Measurements from ENCODE around the gene SLC6A11.

The SLC6A11 gene

DNA sequence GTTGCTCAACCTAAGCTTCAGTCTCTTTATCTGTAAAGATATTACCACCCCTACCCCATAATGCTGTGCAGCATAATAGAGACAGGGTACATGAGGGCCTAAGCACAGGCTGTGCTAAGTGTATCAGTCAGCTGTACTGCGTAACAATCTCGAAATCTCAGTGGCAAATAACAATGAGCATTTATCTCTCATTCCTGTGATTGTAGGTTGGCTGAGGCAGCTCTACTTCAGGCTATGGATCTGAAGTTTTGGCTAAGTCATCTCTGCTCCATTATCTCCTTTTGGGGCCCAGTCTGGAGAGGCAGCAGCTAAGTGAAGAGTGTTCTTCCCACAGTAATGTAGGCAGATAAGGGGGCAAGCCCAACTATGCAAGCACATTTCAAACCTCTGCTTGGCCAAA, 7.1 kb upstream of the SLC6A11 start:
- Mint-ChIP-seq H3K9me3 (no peaks in the 10 kb centered on the region), H3K36me3 (ENCODE audit: insufficient read depth) (no peaks in the 10 kb centered on the region), H3K4me3 (no peak overlapping the region), H3K4me1 (ENCODE audit: low read depth in 2 of 2) (no peaks in the 10 kb centered on the region), H3K27ac (no peak overlapping the region), H3K27me3 (peaks cover 48 to 85% of the 10 kb centered on the region in 2 donors)
- no peak for ATAC-seq (replicated peaks)
- DNase-seq = no peak

- Mint-ChIP-seq H3K36me3 (ENCODE audit: insufficient read depth) (no peaks in the 10 kb centered on the region), H3K9me3 (no peaks in the 10 kb centered on the region), H3K4me3 (no peak overlapping the region), H3K27me3 (peaks cover 60 to 94% of the 10 kb centered on the region in 2 donors), H3K4me1 (ENCODE audit: low read depth in 2 of 2) (no peaks in the 10 kb centered on the region), H3K27ac (no peak overlapping the region)
- no peak for ATAC-seq (replicated peaks)
- DNase-seq = no peak
Measured at GRCh38 chr3:10810376-10810775, 5.7 kb upstream of the SLC6A11 start.

DNA sequence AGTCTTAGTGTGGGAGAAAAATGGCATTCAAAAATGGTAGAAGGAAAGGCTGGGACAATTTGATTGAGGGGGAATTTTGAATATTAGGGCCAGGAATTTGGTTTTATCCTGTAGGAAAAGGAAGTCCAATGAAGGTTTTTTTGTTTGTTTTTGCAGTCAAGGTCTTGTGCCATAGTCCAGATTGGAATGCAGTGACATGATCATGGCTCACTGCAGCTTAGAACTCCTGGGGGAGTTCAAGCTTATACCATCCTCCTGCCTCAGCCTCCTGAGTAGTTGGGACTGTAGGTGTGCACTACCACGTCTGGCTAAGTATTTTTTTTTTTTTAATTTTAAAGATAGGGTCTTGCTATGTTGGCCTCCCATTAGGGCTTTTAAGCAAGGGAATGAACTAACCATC, 2.6 kb upstream of the SLC6A11 start:
- no peaks in the 10 kb centered on the region for H3K9me3 Mint-ChIP-seq
- ATAC-seq (replicated peaks) (no peak), DNase-seq (no peak)
- no peak overlapping the region for H3K27ac Mint-ChIP-seq
- H3K4me1 Mint-ChIP-seq (ENCODE audit: low read depth in 2 of 2) = no peaks in the 10 kb centered on the region
- no peak overlapping the region for H3K4me3 Mint-ChIP-seq
- peaks cover 45 to 72% of the 10 kb centered on the region in 2 donors for H3K27me3 Mint-ChIP-seq
- no peaks in the 10 kb centered on the region for H3K36me3 Mint-ChIP-seq (ENCODE audit: insufficient read depth)

DNA sequence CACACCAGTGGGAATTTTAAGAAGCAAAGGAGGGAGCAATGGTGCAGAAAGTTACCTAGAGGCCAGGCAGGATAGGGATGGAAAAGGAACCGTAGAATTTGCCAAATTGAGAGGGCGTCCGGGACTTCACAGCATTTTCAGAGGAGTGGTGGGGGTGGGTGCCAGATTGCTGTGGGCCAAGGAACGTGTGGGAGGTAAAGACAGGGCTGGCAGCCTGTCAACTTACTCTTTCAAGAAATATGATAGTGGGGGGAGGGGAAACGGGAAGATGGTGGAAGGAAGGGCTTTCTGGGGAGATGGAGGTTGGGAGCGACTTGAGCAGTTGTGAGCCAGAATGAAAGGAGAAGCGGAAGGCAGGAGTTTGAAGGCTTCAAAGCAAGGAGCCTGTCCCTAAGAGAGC, 1.4 kb upstream of the SLC6A11 start:
- ATAC-seq (replicated peaks) = no peak
- no peaks in the 10 kb centered on the region for H3K36me3 Mint-ChIP-seq (ENCODE audit: insufficient read depth)
- H3K27me3 Mint-ChIP-seq = peaks cover 37 to 72% of the 10 kb centered on the region in 2 donors
- no peak overlapping the region for H3K4me3 Mint-ChIP-seq
- no peaks in the 10 kb centered on the region for H3K4me1 Mint-ChIP-seq (ENCODE audit: low read depth in 2 of 2)
- DNase-seq = no peak
- H3K9me3 Mint-ChIP-seq = no peaks in the 10 kb centered on the region
- H3K27ac Mint-ChIP-seq = no peak overlapping the region

DNA sequence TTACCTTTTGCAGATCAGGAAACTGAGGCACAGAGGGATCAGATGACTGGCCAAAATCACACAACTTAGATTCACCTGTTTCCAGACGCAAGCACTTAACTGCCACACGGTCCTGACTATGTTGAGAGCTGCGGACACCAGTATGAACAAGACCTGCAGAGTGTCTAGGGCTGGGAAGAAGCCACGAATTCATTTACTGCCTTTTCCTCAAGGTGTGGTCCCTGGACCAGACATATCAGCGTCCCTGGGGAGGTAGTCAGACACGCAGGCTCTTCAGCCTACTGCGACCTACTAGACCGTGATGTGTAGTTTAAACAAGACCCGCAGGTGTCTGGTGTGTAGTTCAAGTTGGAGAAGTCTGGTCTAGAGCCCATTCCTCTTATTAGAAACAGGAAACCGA, 541 bp upstream of the SLC6A11 start:
- DNase-seq = no peak
- H3K36me3 Mint-ChIP-seq (ENCODE audit: insufficient read depth) = no peaks in the 10 kb centered on the region
- no peak for ATAC-seq (replicated peaks)
- no peaks in the 10 kb centered on the region for H3K4me1 Mint-ChIP-seq (ENCODE audit: low read depth in 2 of 2)
- H3K9me3 Mint-ChIP-seq = no peaks in the 10 kb centered on the region
- peaks cover 29 to 71% of the 10 kb centered on the region in 2 donors for H3K27me3 Mint-ChIP-seq
- H3K27ac Mint-ChIP-seq = no peak overlapping the region
- H3K4me3 Mint-ChIP-seq = no peak overlapping the region

DNA sequence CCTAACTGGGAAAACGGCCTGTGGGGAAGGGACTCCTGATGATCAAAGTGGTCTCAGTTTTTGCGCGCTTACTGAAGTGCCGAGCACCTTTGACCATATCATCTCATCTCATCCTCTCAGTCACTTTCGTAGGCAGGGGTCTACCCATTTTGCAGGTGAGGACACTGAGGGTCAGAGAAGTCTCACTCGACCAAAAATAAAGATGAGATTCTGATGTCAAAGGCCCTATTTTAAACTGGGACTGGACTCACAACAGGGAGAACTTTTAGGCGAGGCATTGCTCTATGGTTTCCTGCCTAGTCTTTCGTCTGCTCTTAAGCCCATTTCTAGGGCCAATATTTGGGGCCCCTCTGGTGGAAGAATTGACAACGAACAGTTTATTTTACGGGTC, 830 bp downstream of the SLC6A11 start:
- Mint-ChIP-seq H3K27me3 (peaks cover 22 to 61% of the 10 kb centered on the region in 2 donors), H3K4me3 (no peak overlapping the region)
- no peak for DNase-seq

DNA sequence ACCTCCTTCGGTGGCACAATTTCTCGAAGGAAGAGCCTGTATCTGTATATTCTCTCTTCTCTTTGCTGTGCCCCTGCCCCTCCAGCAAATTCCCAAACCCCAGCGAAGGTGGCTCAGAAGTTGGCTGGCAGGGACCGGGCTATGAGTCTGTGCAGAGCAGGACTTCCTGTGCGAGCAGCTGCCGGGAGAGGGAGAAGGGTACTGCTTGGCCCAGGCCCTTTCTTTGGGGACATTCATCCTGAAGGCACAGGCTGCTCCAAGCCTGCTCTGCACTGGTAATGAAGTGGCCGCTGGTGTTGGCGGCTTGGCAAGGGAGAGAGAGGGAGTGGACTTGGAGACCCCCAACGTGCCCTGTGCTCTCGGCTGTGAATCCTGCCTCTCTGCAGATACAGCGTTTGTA, 1.5 kb downstream of the SLC6A11 start:
- no peaks in the 10 kb centered on the region for H3K4me1 Mint-ChIP-seq (ENCODE audit: low read depth in 2 of 2)
- no peaks in the 10 kb centered on the region for H3K9me3 Mint-ChIP-seq
- no peak for ATAC-seq (replicated peaks)
- H3K27me3 Mint-ChIP-seq = peaks cover 25 to 63% of the 10 kb centered on the region in 2 donors
- H3K36me3 Mint-ChIP-seq (ENCODE audit: insufficient read depth) = no peaks in the 10 kb centered on the region
- H3K27ac Mint-ChIP-seq = no peak overlapping the region
- H3K4me3 Mint-ChIP-seq = no peak overlapping the region
- DNase-seq = no peak

More for the DNA sequence above, 830 bp downstream of the SLC6A11 start:
- Mint-ChIP-seq H3K36me3 (ENCODE audit: insufficient read depth) (no peaks in the 10 kb centered on the region), H3K4me1 (ENCODE audit: low read depth in 2 of 2) (no peaks in the 10 kb centered on the region), H3K27ac (no peak overlapping the region), H3K9me3 (no peaks in the 10 kb centered on the region)
- no peak for ATAC-seq (replicated peaks)

GRCh38 chr3:10822055-10822454, 6.0 kb downstream of the SLC6A11 start:
- DNase-seq (no peak), ATAC-seq (replicated peaks) (no peak)
- no peak overlapping the region for H3K4me3 Mint-ChIP-seq
- H3K4me1 Mint-ChIP-seq (ENCODE audit: low read depth in 2 of 2) = no peaks in the 10 kb centered on the region
- no peaks in the 10 kb centered on the region for H3K9me3 Mint-ChIP-seq
- H3K27me3 Mint-ChIP-seq = peaks cover 11 to 43% of the 10 kb centered on the region in 2 donors
- H3K36me3 Mint-ChIP-seq (ENCODE audit: insufficient read depth) = no peaks in the 10 kb centered on the region
- H3K27ac Mint-ChIP-seq = no peak overlapping the region

DNA sequence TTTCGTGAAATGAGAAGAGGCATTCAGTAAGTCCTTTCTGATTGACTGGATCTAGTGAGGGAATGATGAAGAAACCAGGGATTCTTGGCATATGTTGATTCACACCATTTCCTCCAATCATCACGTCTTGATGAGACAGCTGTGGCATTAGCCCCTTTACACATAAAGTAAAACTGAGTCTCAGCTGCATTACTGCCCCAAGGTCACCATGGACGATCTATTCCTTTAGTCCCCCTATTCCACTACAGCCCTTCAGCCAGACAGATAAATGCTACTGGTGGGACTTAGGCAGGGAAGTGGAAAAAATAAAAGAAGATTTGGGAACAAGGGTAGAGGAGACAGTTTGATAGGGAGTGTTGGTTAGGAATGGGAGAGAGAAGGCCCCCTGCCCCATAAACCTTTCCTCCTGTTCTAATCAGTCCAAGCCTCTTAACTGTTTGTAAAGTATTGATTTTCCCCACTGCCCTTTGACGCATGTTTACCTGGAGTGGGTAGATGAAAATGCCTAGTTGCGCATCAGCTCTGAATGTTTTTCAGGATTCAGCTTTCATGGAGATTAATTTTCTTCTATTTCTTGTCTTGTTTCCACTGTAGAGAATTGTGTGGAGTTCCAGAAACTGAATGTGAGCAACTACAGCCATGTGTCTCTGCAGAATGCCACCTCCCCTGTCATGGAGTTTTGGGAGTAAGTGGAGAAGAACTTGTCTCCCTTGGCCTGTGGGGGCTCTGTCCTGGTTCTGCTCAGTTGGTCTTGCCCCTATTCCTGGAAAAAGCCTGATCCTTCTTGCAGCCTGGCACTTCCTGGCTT, 6.9 kb downstream of the SLC6A11 start:
- Mint-ChIP-seq H3K27me3 (peaks cover 11 to 43% of the 10 kb centered on the region in 2 donors), H3K27ac (no peak overlapping the region), H3K9me3 (no peaks in the 10 kb centered on the region), H3K36me3 (ENCODE audit: insufficient read depth) (no peaks in the 10 kb centered on the region), H3K4me3 (no peak overlapping the region), H3K4me1 (ENCODE audit: low read depth in 2 of 2) (no peaks in the 10 kb centered on the region)
- no peak for DNase-seq
- ATAC-seq (replicated peaks) = no peak

DNA sequence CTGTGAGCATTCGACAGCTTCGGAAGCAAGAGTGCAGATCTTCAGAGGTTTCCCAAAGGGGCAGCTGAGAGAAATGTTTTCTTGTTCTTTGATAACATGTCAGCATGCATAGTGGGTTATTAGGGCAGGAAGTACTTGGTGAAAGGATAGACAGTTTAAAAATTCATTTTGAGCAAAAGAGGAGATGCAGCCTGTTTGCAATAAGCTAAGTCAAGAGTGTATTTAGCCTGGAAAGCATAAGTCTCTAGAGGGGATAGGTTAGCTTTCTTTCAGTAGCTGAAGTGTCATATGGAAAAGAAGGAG, 7.4 kb downstream of the SLC6A11 start:
- Mint-ChIP-seq H3K4me1 (ENCODE audit: low read depth in 2 of 2) (no peaks in the 10 kb centered on the region), H3K4me3 (no peak overlapping the region), H3K9me3 (no peaks in the 10 kb centered on the region), H3K36me3 (ENCODE audit: insufficient read depth) (no peaks in the 10 kb centered on the region), H3K27me3 (peaks cover 11 to 40% of the 10 kb centered on the region in 2 donors), H3K27ac (no peak overlapping the region)
- no peak for ATAC-seq (replicated peaks)
- no peak for DNase-seq

- ATAC-seq (replicated peaks) (no peak), DNase-seq (no peak)
- Mint-ChIP-seq H3K9me3 (no peaks in the 10 kb centered on the region), H3K4me1 (ENCODE audit: low read depth in 2 of 2) (no peaks in the 10 kb centered on the region), H3K36me3 (ENCODE audit: insufficient read depth) (no peaks in the 10 kb centered on the region), H3K4me3 (no peak overlapping the region), H3K27ac (no peak overlapping the region), H3K27me3 (peaks cover 11 to 35% of the 10 kb centered on the region in 2 donors)
Measured at GRCh38 chr3:10824468-10824867, 8.4 kb downstream of the SLC6A11 start.

- Mint-ChIP-seq H3K4me3 (no peak overlapping the region), H3K27ac (no peak overlapping the region), H3K36me3 (ENCODE audit: insufficient read depth) (no peaks in the 10 kb centered on the region), H3K9me3 (no peaks in the 10 kb centered on the region), H3K27me3 (peaks cover 39 to 72% of the 10 kb centered on the region in 2 donors), H3K4me1 (ENCODE audit: low read depth in 2 of 2) (no peaks in the 10 kb centered on the region)
- no peak for ATAC-seq (replicated peaks)
- no peak for DNase-seq
Measured at GRCh38 chr3:10833855-10834414, 17.9 kb downstream of the SLC6A11 start.

DNA sequence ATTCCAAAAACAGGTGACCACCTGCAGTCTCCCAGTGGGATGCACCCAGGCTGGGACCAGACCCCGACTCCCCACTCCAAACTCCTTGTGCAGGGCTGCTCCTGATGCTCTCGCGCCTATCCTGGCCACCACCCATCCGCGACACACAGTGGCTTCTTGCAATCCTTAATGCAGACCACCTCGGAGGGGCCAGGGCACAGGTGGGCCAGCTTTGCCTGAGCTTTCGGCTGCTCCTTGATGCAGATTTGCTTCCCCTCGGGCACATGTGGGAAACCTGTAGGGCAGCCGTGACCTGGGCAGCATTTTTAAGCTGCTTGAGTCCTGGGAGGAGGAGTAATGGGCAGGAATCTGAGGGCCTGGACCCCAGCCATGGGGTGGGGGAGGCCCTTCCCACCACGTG, 18.9 kb downstream of the SLC6A11 start:
- no peak overlapping the region for H3K4me3 Mint-ChIP-seq
- no peaks in the 10 kb centered on the region for H3K4me1 Mint-ChIP-seq (ENCODE audit: low read depth in 2 of 2)
- H3K27me3 Mint-ChIP-seq = peaks cover 42 to 74% of the 10 kb centered on the region in 2 donors
- no peaks in the 10 kb centered on the region for H3K9me3 Mint-ChIP-seq
- ATAC-seq (replicated peaks) (no peak), DNase-seq (no peak)
- no peak overlapping the region for H3K27ac Mint-ChIP-seq
- no peaks in the 10 kb centered on the region for H3K36me3 Mint-ChIP-seq (ENCODE audit: insufficient read depth)

DNA sequence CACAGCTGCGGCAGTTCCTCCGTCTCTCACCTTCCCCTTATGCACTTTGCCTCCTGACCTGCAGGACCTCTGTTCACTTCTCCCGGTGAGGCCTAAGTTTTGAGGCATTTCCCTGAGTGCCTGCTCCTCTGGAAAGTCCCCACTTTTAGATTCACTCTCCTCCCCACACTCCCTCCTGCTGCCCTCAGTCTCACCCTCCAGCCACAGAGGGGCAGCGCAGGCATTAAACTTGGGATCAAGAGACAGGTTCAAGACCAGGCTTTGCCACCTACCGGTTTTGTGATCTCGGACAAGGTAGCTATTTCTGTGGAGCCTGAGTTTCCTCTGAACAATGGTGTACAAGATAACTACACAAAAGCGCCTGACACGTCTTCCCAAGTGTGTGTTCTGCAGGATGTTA, 19.4 kb downstream of the SLC6A11 start:
- no peak overlapping the region for H3K4me3 Mint-ChIP-seq
- H3K9me3 Mint-ChIP-seq = no peaks in the 10 kb centered on the region
- peaks cover 43 to 74% of the 10 kb centered on the region in 2 donors for H3K27me3 Mint-ChIP-seq
- H3K36me3 Mint-ChIP-seq (ENCODE audit: insufficient read depth) = no peaks in the 10 kb centered on the region
- no peak for ATAC-seq (replicated peaks)
- H3K4me1 Mint-ChIP-seq (ENCODE audit: low read depth in 2 of 2) = no peaks in the 10 kb centered on the region
- DNase-seq = no peak
- H3K27ac Mint-ChIP-seq = no peak overlapping the region
